ENCODE data around the gene CAPN7.

Gene CAPN7

GRCh38 chr3:15263926-15264325 lies 57.9 kb downstream of the CAPN7 start:
- no peaks in the 10 kb centered on the region for H3K9me3 ChIP-seq (ENCODE audit: insufficient read depth, low read length)
- H4K20me1 ChIP-seq (ENCODE audit: low read depth, low read length), result no peaks in the 10 kb centered on the region
- H3K4me2 ChIP-seq (ENCODE audit: low read depth, low read length, poor library complexity, severe bottlenecking), result no peak overlapping the region
- no peak overlapping the region for H3K27ac ChIP-seq (ENCODE audit: low read depth, low read length)
- H3K9ac ChIP-seq (ENCODE audit: low read length), result no peak overlapping the region
- no peaks in the 10 kb centered on the region for H3F3A ChIP-seq (ENCODE audit: insufficient read depth)
- no peaks in the 10 kb centered on the region for H3K36me3 ChIP-seq (ENCODE audit: low read length)
- no peaks in the 10 kb centered on the region for H3K27me3 ChIP-seq (ENCODE audit: low read length)
- no peak overlapping the region for H2AFZ ChIP-seq (ENCODE audit: low read depth, low read length, severe bottlenecking)
- no peak for TF ChIP-seq EZH2phosphoT487 (conservative IDR thresholded peaks at IDR 0.05; ENCODE audit: low read length)
- no peak for TF ChIP-seq CTCF (IDR thresholded peaks at IDR 0.05; ENCODE audit: insufficient read depth, low read length, poor library complexity, severe bottlenecking)
- no peaks in the 10 kb centered on the region for H3K9me2 ChIP-seq (replicated peaks; ENCODE audit: insufficient read depth, low read length)
- no peaks in the 10 kb centered on the region for H3K79me2 ChIP-seq (ENCODE audit: insufficient read depth, low read length)
- no peak overlapping the region for H3K4me3 ChIP-seq (ENCODE audit: insufficient read depth, low read length, poor library complexity, severe bottlenecking)

- no peaks in the 10 kb centered on the region for H4K20me1 ChIP-seq (ENCODE audit: low read depth, low read length)
- no peaks in the 10 kb centered on the region for H3K79me2 ChIP-seq (ENCODE audit: insufficient read depth, low read length)
- no peaks in the 10 kb centered on the region for H3F3A ChIP-seq (ENCODE audit: insufficient read depth)
- no peak overlapping the region for H3K9ac ChIP-seq (ENCODE audit: low read length)
- H3K9me2 ChIP-seq (replicated peaks; ENCODE audit: insufficient read depth, low read length), result no peaks in the 10 kb centered on the region
- no peak for TF ChIP-seq CTCF (IDR thresholded peaks at IDR 0.05; ENCODE audit: insufficient read depth, low read length, poor library complexity, severe bottlenecking)
- TF ChIP-seq EZH2phosphoT487 (conservative IDR thresholded peaks at IDR 0.05; ENCODE audit: low read length), result no peak
- H2AFZ ChIP-seq (ENCODE audit: low read depth, low read length, severe bottlenecking), result no peak overlapping the region
- no peak overlapping the region for H3K4me3 ChIP-seq (ENCODE audit: insufficient read depth, low read length, poor library complexity, severe bottlenecking)
- no peaks in the 10 kb centered on the region for H3K36me3 ChIP-seq (ENCODE audit: low read length)
- H3K27ac ChIP-seq (ENCODE audit: low read depth, low read length), result no peak overlapping the region
- no peaks in the 10 kb centered on the region for H3K27me3 ChIP-seq (ENCODE audit: low read length)
- H3K9me3 ChIP-seq (ENCODE audit: insufficient read depth, low read length), result no peaks in the 10 kb centered on the region
- H3K4me2 ChIP-seq (ENCODE audit: low read depth, low read length, poor library complexity, severe bottlenecking), result no peak overlapping the region
Observed at GRCh38 chr3:15264486-15264885, 58.4 kb downstream of the CAPN7 start.

GRCh38 chr3:15265655-15266509 lies 59.8 kb downstream of the CAPN7 start:
- Histone ChIP-seq H3K27me3 (ENCODE audit: low read length) (no peaks in the 10 kb centered on the region), H4K20me1 (ENCODE audit: low read depth, low read length) (no peaks in the 10 kb centered on the region), H3K79me2 (ENCODE audit: insufficient read depth, low read length) (no peaks in the 10 kb centered on the region), H3K9me3 (ENCODE audit: insufficient read depth, low read length) (no peaks in the 10 kb centered on the region), H3K36me3 (ENCODE audit: low read length) (no peaks in the 10 kb centered on the region), H3K27ac (ENCODE audit: low read depth, low read length) (no peak overlapping the region), H3K9ac (ENCODE audit: low read length) (no peak overlapping the region), H3K4me2 (ENCODE audit: low read depth, low read length, poor library complexity, severe bottlenecking) (no peak overlapping the region), H3F3A (ENCODE audit: insufficient read depth) (no peaks in the 10 kb centered on the region), H3K9me2 (replicated peaks; ENCODE audit: insufficient read depth, low read length) (no peaks in the 10 kb centered on the region), H2AFZ (ENCODE audit: low read depth, low read length, severe bottlenecking) (no peak overlapping the region), H3K4me3 (ENCODE audit: insufficient read depth, low read length, poor library complexity, severe bottlenecking) (no peak overlapping the region)
- no peak for TF ChIP-seq EZH2phosphoT487 (conservative IDR thresholded peaks at IDR 0.05; ENCODE audit: low read length)
- no peak for TF ChIP-seq CTCF (IDR thresholded peaks at IDR 0.05; ENCODE audit: insufficient read depth, low read length, poor library complexity, severe bottlenecking)
